ENCODE data around the gene THOP1.
A peak's percentile ranks its signal among the peaks of the same experiment; 100 is the strongest.

THOP1 gene

GRCh38 chr19:2785244-2785997, at the start of gene THOP1:
THOP1 (plus strand) TSS chr19:2785503; CDS start chr19:2785663, 160 bp downstream.
- peak; percentile 99 to 100 (median 100) for DNase-seq (ENCODE audit: low read depth in 3 of 3)

DNA sequence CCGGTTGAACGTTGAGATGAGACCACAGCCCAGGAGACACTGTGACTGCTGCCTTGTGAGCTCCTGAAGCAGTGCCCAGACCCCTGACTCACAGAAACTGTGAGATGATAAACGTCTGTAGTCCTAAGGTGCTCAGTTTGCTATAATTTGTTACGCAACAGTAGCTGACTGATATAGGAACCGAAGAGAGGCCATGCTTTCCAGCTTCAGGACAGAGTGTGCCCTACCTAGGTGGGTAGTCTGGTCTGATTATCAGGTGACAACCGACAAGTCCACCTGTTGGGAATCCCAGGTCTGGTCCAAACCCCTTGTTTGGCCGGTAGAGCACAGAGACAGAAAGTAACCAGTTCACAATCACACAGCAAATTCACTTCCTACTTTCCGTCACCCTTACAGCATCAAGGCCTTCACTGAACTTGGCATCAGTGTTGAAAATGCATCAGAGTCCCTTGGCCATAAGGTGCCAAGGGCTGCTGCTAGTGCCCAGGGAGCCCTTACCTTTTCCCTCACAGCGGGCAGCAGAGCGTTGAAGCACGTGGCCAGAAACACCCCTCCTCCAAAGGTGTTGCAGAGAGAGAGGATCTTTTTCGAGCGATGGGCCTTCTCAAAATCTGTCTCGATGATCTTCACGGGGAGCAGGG, 48.6 kb upstream of the THOP1 start:
- no peak for DNase-seq (ENCODE audit: low read depth in 3 of 3)

GRCh38 chr19:2739602-2740313, 45.5 kb upstream of the THOP1 start, which contains the start of gene SLC39A3:
SLC39A3 (minus strand) TSS chr19:2740017; CDS start chr19:2737257, 2,760 bp downstream.
- DNase-seq (ENCODE audit: low read depth in 3 of 3) = peak; percentile 99 to 100 (median 99)

DNA sequence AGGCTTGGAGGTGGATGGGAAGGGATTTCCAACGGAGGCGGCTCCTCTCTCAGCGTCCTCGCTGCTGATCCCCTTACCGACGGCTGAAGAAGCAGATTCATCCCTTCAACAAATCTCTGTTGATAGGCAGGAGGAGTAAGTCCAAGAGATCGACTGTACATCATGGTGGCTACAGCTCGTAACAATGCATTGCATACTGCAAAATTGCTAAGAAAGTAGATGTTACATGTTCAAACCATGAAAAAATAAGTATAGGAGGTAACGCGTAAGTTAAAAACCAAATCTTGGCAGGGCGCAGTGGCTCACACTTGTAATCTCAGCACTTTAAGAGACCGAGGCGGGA, 45.0 kb upstream of the THOP1 start:
- no peak for DNase-seq (ENCODE audit: low read depth in 3 of 3)

DNA sequence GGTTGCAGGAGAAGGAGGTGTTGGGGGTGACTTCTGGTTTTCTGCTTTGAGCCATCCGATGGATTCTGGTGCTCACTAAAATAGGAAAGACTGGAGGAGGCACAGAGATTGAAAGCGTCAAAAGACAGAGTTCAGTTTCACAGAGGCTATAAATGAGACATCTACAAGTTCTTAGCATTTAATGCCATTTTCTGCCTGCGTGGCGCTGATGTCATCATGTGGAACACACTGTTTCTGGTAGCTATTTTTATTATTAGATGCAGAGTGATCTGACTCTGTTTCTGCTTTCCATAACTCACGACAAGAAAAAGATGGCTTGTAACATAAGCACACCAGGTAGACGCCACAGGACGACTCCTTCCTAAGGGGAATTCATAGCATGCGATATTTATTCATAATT, 42.2 kb upstream of the THOP1 start:
- no peak for DNase-seq (ENCODE audit: low read depth in 3 of 3)

- no peak for DNase-seq (ENCODE audit: low read depth in 3 of 3)
Measured at GRCh38 chr19:2744113-2744512, 41.2 kb upstream of the THOP1 start.

GRCh38 chr19:2747349-2747748, 38.0 kb upstream of the THOP1 start:
- DNase-seq (ENCODE audit: low read depth in 3 of 3) = no peak

DNA sequence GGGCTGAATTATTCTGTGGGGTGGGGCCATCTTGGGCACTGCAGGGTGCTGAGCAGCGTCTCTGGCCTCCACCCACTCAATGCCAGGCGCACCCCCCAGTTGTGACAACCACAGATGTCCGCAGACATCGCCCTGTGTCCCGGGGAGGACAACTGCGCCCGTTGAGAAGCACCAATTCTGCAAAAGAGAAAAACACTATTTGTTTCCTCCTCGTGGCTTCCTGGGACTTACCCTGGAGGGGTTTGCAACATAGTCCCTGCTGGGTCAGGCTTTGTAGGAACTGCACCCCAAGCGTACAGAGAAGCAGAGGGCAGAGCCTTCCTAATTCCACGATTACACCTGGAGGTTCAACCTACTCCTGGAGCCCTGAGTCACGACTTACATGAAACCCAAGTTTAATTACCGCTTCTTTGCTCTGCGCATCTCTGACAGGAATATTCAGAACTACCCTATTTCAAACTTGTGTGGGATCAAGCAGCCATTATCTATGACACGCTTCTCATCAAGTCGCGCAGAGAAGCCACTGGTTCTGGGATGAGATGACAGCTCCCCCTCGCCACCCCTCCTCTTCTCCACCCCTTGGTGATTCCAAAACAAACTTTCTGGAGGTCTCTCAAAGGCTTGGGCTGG, 34.4 kb upstream of the THOP1 start:
- no peak for DNase-seq (ENCODE audit: low read depth in 3 of 3)

- no peak for DNase-seq (ENCODE audit: low read depth in 3 of 3)
Measured at GRCh38 chr19:2751438-2751830, 33.9 kb upstream of the THOP1 start.

- no peak for DNase-seq (ENCODE audit: low read depth in 3 of 3)
Measured at GRCh38 chr19:2754659-2755447, 30.4 kb upstream of the THOP1 start.

GRCh38 chr19:2755448-2755705, 29.9 kb upstream of the THOP1 start:
- no peak for DNase-seq (ENCODE audit: low read depth in 3 of 3)

GRCh38 chr19:2755811-2756210, 29.5 kb upstream of the THOP1 start:
- no peak for DNase-seq (ENCODE audit: low read depth in 3 of 3)

DNA sequence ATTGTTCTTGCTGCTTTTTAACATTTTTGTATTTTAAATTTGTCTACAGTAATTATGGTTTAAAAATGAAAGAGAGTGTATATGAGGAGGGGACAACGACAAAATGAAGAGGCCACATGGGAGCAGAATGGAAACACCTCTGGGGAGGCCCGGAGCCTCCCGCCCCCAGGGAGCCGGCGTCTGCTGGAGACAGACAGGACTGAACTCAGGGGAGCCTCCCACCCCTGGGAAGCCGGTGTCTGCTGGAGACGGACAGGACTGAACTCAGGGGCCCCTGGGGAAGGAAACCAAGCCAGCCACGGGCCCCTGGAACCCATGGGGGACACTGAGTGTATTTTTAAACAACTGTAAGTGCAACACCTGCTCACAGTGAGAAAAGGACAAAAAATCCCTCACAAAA, 28.8 kb upstream of the THOP1 start:
- DNase-seq (ENCODE audit: low read depth in 3 of 3) = no peak

DNA sequence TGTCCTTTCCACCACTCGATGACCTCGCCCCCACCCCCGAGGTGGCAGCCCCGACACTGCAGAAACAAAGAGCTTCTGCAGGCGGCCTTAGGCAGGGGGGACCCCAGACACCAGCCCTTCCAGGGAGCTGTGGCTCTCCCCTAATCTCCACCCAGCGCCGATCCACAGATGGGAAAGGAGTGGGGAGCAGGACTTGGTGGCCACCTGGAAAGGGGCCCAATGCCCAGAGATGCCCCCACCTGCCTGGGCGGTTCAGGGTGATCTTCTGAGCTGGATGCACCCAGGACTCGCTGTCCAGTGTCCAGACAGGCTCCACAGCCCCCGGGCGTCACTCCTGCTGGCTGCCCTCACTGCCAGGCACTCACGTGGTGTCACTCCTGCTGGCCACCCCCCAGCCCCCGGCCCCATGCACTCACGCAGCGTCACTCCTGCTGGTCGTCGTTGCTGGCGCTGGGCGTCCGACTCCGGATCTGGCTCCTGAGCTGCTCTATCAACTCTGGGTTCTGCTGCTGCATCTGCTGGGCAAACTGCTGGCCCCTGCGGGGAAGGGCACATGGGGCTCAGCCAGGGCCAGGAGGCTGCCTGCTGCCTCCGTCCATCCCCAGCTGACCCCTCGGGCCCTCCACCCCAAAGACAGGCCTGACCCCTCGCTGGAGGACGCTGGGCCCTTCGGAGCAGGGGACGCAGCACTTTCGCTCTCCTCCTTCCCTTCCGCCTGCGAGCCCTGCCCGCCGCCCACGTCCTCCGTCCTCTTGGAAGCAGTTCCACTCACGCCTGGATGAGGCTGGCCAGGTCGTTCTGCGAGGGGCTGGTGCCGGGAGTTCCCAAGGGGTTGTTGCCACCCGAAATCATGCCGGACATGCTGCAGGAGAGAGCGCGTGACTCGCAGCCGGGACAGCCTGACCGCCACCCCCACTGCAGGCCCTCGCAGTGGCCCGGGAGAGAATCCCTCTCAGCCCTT, 28.1 kb upstream of the THOP1 start:
- DNase-seq (ENCODE audit: low read depth in 3 of 3) = no peak

DNA sequence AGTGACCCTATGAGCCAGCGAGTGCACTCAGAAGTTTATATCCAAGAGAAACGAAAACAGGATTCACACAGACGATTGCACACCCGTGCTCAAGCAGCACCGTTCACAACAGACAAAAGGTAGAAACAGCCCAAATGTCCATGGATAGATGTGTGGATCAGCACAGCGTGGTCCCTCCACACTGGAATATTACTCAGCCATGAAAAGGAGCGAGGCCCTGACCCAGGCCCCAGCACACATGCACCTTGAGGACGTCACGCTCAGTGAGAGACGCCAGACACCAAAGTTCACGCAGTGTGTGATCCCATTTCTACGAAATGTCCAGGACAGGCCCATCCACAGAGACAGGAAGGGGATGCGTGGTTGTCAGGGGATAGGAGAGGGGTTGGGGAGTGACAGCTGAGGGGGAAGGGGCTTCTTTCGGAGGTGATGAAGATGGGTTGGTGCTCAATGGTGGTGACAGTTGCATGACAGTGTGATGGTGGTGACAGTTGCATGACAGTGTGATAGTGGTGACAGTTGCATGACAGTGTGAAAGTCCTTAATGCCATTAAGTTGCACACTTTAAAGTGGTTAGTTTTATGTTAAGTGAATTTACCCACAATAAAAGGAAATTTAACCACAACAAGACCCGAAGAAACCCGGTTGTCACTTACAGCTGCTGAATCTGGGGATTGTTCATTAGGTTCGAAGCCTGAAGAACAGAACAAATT, 26.5 kb upstream of the THOP1 start:
- DNase-seq (ENCODE audit: low read depth in 3 of 3) = no peak

DNA sequence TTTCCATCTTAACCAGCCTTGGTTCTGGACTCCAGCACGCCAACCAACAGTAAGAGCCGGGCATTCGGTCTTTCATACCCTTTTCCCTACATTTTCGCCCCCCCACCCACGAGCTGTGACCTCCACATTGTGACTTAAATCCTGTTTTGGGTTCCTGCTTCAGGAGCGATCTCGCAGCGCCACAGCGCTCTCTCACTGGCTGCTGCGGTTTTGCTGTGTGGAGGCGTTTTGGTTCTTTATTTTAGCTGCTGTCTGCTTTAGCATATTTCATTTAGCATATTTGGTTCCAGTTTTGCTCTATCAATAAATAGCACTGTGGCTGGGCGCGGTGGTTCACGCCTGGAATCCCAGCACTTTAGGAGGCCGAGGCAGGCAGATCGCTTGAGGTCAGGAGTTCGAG, 25.9 kb upstream of the THOP1 start:
- no peak for DNase-seq (ENCODE audit: low read depth in 3 of 3)

DNA sequence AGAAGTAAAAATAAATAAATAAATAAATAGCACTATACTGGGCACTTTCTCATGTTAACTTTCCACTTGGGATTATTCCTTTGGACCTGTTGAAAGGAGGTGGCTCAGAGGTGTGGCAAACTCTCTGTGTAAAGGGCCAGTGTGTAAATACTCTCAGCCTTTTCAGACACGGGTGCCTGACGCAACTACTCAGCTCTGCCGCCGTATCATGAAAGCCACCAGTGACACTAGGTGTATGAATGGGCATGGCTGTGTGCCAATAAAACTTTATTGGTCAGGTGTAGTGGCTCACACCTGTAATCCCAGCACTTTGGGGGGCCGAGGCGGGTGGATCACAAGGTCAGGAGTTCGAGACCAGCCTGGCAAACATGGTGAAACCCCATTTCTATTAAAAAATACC, 25.3 kb upstream of the THOP1 start:
- no peak for DNase-seq (ENCODE audit: low read depth in 3 of 3)

- no peak for DNase-seq (ENCODE audit: low read depth in 3 of 3)
Measured at GRCh38 chr19:2761309-2761677, 24.0 kb upstream of the THOP1 start.

DNA sequence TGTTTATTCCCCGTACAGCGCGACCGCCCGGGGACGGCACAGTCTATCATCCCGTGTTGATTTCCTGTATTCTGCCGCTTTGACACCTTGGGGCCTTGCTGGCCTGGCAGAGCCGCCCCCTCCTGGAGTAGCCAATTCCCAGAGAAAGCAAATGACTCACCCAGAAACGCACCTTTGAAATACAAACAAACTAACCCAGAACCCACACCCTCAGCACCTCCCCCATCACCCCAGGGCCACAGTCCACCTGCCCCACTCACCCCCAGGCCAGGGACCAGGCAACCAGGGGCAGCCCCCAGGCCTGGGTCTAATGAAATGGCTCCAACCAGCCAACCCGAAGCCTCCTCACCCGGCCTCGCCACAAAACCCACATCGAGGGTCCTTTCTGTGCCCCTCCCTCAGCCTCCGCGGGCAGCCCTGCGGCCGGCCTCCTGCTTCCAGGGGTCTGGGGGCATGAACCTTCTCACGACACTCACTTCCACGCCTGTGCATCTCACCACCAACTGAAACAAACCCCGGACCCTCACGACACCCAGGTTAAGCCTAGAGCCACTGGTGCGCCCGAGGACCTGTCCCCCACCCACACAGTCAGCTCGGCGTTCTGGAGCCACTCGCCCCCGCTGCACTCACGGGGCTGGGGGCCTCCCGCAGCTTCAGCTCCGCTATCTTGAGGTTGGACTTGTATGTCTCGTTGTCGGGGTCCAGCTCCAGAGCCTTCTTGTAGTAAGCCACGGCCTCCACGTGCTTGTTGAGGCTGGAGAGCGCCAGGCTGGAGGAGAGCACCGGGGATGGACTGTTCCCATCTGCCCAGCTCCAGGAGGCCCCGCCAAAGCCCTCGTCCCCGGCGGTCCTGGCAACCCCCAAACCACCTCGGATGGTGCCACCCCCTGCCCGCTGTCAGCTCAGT, 23.2 kb upstream of the THOP1 start:
- no peak for DNase-seq (ENCODE audit: low read depth in 3 of 3)

All from stimulated activated CD4-positive, alpha-beta T cell treated with anti-CD3 and anti-CD28 coated beads, TNF-alpha, amount 100 ng/mL, for 24 hours (primary cell).